ENCODE results near the gene DMRTC2. TPM values are rescaled to one million over a fixed set of nuclear protein-coding genes. Genes with fewer than 3 reads are reported as not detected.
A peak's percentile ranks its signal among the peaks of the same experiment; 100 is the strongest.
"Not testable (repeated sequence)": the region's sequence is repeated elsewhere in the genome, so short reads cannot be mapped to it uniquely, and the experiment has no call there.

DMRTC2 gene
- total RNA-seq, 2 experiments from 2014 or later: not detected

DNA sequence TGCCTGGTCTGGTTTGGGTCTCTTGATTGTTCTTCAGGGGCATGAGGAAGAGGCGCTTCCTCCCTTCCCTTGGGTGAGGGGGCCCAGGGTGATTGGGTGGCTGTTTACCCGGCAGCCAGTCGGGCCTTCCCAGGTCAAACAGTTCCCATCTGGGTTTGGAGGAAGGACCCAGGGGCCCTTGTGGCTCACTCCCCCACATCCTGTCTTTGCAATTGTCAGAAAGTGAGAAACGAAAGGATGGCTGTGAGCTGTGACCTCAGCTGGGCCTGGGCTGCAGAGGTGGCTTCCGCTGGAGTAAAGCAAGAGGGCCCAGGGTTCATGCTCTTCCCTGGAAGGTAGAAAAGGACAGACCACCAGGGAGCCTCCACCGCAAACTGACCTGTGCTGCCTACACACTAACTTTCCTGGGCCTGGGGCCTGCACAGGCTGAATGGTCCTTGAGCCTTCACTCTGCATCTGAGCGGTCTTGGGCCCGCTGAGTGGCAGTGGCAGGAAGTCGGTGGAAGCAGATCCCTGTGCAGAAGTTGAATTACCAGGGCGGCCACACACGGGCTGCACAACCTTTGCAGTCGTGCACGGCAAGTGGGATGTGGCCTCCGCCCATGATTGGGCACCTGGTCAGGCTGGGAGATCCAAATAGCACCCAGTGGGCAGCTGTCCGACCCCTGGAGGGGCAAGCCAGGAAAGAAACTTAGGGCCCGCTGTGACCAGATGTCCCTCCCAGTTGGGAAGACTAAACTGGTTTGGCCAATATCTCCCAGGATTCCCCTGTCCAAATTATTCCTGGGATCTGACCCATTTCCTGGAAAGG, 26.9 kb downstream of the DMRTC2 start:
- ChIA-PET POLR2A (interaction anchor here (0.8 to 9.3 kb wide), 8 partner anchors 9 to 88 kb away, joined by 3 to 241 read pairs (median 12); partner anchors contain the start of genes ARHGEF1, RABAC1 and RPS19), CTCF (interaction anchor here (1.2 to 9.1 kb wide), 11 partner anchors 8 to 87 kb away, joined by 3 to 176 read pairs (median 24); partner anchors contain the start of genes ARHGEF1, ERFL, RABAC1 and RPS19)
- H3K36me3 Mint-ChIP-seq (ENCODE audit: low read depth): peaks cover 58% of the 10 kb centered on the region
- H3K9me3 Mint-ChIP-seq (ENCODE audit: insufficient read depth): no peaks in the 10 kb centered on the region
- H3K27ac Mint-ChIP-seq: peak overlapping the region; percentile 94
- no peaks in the 10 kb centered on the region for H3K27me3 Mint-ChIP-seq (ENCODE audit: low read depth)
- ATAC-seq: peak; percentile 63
- peak overlapping the region; percentile 63 for H3K4me3 Mint-ChIP-seq
- H3K4me1 Mint-ChIP-seq (ENCODE audit: low read depth): peaks cover 91% of the 10 kb centered on the region
- peak; percentile 87 for DNase-seq

DNA sequence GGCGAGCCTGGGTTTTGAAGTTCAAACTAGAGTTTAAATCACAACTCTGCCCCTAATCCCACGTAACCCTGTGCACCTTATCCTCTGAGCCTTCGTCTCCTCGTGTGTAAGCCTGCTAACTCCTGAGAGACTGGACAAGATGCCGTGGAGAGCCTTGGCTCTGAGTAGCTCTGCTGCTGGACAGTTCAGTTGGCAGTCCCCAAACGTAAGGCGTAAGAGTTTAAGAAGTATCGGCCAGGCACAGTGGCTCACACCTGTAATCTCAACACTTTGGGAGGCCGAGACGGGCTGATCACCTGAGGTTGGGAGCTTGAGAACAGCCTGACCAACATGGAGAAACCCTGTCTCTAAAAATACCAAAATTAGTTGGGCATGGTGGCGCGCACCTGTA, 27.5 kb downstream of the DMRTC2 start:
- ATAC-seq: no peak
- peak overlapping the region; percentile 63 for H3K4me3 Mint-ChIP-seq
- H3K27me3 Mint-ChIP-seq (ENCODE audit: low read depth): no peaks in the 10 kb centered on the region
- H3K4me1 Mint-ChIP-seq (ENCODE audit: low read depth): peaks cover 92% of the 10 kb centered on the region
- no peak for DNase-seq
- H3K27ac Mint-ChIP-seq: peak overlapping the region; percentile 94
- peaks cover 56% of the 10 kb centered on the region for H3K36me3 Mint-ChIP-seq (ENCODE audit: low read depth)
- no peaks in the 10 kb centered on the region for H3K9me3 Mint-ChIP-seq (ENCODE audit: insufficient read depth)
- ChIA-PET CTCF (interaction anchor here (1.1 to 9.1 kb wide), 14 partner anchors 9 to 85 kb away, joined by 3 to 176 read pairs (median 12); partner anchors contain the start of genes ARHGEF1, ERFL, RABAC1 and RPS19), POLR2A (interaction anchor here (0.8 to 9.3 kb wide), 7 partner anchors 10 to 87 kb away, joined by 3 to 241 read pairs (median 8); partner anchors contain the start of genes ARHGEF1, RABAC1 and RPS19)

DNA sequence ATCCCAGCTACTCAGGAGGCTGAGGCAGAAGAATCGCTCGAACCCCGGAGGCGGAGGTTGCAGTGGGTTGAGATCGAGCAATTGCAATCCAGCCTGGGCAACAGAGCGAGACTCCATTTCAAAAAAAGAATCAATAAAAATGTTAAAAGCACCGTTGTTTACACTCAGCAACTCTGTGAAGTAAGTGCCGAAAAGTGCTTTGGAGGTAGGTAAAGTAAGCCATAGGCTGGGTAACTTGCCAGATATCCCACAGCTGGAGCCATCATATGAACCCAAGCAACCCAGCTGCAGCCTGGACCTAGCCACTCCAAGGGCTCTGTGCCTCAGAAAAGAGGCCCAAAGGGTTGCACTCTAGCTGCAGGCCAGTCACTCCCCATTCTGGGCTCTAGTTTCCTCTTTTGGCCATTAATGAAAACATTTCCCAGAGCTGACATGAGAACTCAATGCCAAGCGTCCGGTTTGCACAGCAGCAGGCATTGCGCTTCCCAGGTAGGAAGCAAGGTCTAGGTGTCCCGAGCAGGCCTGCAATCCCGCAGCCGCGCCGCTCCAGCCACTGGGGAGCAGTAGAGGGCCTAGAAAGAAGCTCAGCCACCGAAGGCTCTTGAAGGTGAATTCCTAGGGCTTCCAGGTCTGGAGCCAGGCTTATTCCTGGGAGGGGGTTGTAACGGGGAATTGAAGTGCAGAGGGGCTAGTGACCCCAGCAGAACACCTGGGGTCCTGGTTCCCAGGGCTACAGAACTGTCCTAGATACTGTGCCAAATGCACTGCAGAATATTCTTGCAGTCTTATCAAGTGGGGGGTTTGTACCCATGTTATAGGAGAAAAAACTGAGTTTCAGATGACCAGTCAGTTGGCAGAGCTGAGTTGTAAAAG, 28.2 kb downstream of the DMRTC2 start:
- H3K27me3 Mint-ChIP-seq (ENCODE audit: low read depth): no peaks in the 10 kb centered on the region
- peak overlapping the region; percentile 94 for H3K27ac Mint-ChIP-seq
- ATAC-seq: no peak
- peaks cover 52% of the 10 kb centered on the region for H3K36me3 Mint-ChIP-seq (ENCODE audit: low read depth)
- DNase-seq: peak; percentile 79
- H3K9me3 Mint-ChIP-seq (ENCODE audit: insufficient read depth): no peaks in the 10 kb centered on the region
- H3K4me1 Mint-ChIP-seq (ENCODE audit: low read depth): peaks cover 93% of the 10 kb centered on the region
- ChIA-PET POLR2A (interaction anchor here (0.7 to 9.3 kb wide), 13 partner anchors 8 to 86 kb away, joined by 3 to 241 read pairs (median 4); partner anchors contain the start of genes ARHGEF1, RABAC1 and RPS19), CTCF (interaction anchor here (0.5 to 9.1 kb wide), 20 partner anchors 9 to 85 kb away, joined by 3 to 176 read pairs (median 8); partner anchors contain the start of genes ARHGEF1, ERFL, RABAC1 and RPS19)
- no peak overlapping the region for H3K4me3 Mint-ChIP-seq

DNA sequence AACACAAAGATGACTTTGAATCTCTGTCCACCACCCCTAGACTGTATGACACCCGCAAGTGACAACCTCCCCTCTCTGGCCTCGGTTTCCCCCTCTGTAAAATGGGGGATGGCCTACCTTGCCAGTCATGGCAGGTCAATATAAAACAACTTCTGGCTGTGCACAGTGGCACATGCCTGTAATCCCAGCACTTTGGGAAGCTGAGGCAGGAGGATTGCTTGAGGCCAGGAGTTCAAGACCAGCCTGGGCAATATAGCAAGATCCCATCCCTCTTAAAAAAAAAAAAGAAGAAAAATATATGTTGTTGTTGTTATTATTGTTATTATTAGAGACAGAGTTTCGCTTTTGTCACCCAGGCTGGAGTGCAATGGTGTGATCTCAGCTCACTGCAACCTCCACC, 31.1 kb downstream of the DMRTC2 start:
- CTCF ChIA-PET: interaction anchor here (0.6 to 9.1 kb wide), 4 partner anchors 11 to 70 kb away, joined by 3 to 176 read pairs (median 38); partner anchors contain the start of genes ARHGEF1 and RPS19
- not testable (repeated sequence) for ATAC-seq; H3K9me3 Mint-ChIP-seq (ENCODE audit: insufficient read depth); DNase-seq; H3K27me3 Mint-ChIP-seq (ENCODE audit: low read depth)
- POLR2A ChIA-PET: interaction anchor here (1.0 to 9.3 kb wide), 4 partner anchors 11 to 69 kb away, joined by 5 to 241 read pairs (median 26); partner anchors contain the start of genes ARHGEF1 and RPS19
- Mint-ChIP-seq H3K4me1 (ENCODE audit: low read depth) (peaks cover 90% of the 10 kb centered on the region), H3K4me3 (peak overlapping the region; percentile 55), H3K36me3 (ENCODE audit: low read depth) (peaks cover 25% of the 10 kb centered on the region), H3K27ac (peak overlapping the region; percentile 95)

DNA sequence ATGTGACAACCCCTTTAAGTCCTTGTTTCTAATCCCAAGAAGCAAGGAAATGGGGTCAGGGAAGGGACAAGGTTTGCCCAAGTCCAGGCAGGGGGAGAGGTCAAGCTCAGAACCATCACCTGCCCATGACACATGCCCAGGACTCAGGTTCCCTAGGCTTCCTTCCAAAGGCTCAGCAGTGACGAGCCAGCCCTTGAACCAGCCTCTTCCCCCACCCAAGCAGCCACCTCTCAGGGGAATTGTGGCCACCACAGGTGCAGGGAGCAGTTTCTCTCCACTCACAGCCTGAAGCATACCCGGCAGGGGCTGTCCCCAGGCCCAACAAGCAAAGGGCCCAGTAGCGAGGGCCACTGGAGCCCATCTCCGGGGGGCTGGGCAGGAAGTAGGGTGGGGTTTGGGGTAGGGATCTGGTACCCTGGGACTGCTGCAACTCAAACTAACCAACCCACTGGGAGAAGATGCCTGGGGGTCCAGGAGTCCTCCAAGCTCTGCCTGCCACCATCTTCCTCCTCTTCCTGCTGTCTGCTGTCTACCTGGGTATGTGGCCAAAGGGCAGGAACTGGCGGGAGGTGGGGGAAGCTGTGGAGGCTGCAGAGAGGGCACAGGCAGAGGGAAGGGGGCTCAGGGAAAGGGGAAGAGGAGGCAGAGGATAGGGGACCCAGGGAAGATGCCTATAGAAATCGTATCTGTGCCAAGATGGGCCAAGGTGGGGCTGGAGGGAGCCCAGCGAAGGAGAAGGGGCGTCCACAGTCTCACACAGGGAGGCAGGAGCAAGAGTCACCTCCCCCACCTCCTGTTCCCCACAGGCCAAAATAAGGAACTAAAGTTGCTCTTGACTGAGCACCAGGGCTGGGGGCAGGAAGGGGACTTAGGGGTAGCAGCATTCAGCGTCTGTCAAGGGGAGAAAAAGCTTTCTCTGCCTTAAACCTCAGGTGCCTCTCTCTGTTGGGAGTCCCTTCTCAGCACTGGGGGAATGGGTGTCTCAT, 32.3 kb downstream of the DMRTC2 start, which contains the start of gene CD79A:
TSS of gene CD79A (plus strand) at position 433 of the 986 bp plus-strand sequence. CDS start at position 459, 26 bp downstream.
- DNase-seq (no peak), ATAC-seq (no peak)
- ChIA-PET POLR2A (interaction anchor here (2.4 to 9.3 kb wide), 3 partner anchors 10 to 17 kb away, joined by 12 to 241 read pairs (median 39); partner anchors contain the start of genes ARHGEF1 and RPS19), CTCF (interaction anchor here (1.2 to 9.1 kb wide), 3 partner anchors 10 to 74 kb away, joined by 3 to 176 read pairs (median 41); partner anchors contain the start of genes ARHGEF1 and RPS19)
- H3K27ac Mint-ChIP-seq: peak within 1 kb of the TSS; percentile 95
- peaks cover 86% of the 10 kb centered on the region for H3K4me1 Mint-ChIP-seq (ENCODE audit: low read depth)
- no peaks in the 10 kb centered on the region for H3K9me3 Mint-ChIP-seq (ENCODE audit: insufficient read depth)
- no peaks in the 10 kb centered on the region for H3K27me3 Mint-ChIP-seq (ENCODE audit: low read depth)
- peaks cover 14% of the 10 kb centered on the region for H3K36me3 Mint-ChIP-seq (ENCODE audit: low read depth)
- H3K4me3 Mint-ChIP-seq: peak within 1 kb of the TSS; percentile 67

DNA sequence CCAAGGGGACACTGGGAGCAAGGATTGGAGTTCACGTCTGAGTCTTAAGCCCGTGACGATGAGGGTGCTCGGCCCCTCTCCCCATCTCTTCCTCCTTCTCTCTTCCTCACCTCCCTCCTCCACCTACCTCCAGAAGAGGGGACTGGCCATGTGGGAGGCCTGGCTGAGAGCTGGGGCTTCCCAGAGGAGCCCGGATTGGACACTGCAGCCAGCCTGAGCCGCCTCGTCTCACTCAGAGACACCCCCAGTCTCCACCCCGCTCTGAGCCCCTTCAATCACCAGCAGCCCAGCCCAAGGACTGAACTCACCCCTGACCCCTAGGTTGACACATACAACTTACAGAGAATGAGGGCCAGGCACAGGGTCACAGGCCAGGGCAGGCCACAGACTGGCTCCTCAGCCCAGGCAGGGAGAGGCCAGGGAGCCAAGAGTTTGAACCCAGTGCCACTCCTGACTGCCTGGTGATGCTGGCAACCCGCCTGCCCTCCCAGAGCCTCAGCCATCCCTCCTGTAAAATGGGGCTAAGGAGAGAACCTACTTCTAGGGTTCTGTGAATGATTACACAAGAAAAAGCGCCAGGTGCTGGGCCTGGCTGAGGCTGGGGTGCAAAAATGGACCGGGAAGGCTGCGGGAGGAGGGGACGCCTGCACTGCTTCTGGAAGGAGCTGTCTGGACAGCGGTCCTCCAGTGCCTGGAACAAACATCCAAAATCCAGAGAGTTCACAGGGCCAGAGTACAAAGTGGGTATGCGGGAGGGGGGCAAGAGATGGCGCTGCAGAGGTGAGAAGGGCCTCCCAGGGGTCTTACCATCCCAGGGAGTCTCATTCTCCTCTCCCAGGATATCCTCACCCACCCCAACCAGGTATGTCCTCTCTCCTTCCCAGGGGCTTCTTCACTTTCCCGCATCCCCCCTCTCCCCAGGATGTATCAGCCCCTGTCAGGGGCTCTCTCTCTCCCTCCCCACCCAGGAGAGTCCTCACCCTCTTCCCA, 33.4 kb downstream of the DMRTC2 start:
- H3K27me3 Mint-ChIP-seq (ENCODE audit: low read depth): no peaks in the 10 kb centered on the region
- H3K36me3 Mint-ChIP-seq (ENCODE audit: low read depth): peaks cover 10% of the 10 kb centered on the region
- H3K27ac Mint-ChIP-seq: peak overlapping the region; percentile 95
- H3K4me3 Mint-ChIP-seq: peak overlapping the region; percentile 67
- H3K9me3 Mint-ChIP-seq (ENCODE audit: insufficient read depth): no peaks in the 10 kb centered on the region
- POLR2A ChIA-PET: interaction anchor here (2.4 to 9.3 kb wide), 3 partner anchors 9 to 18 kb away, joined by 12 to 241 read pairs (median 39); partner anchors contain the start of genes ARHGEF1 and RPS19
- ATAC-seq (no peak), DNase-seq (no peak)
- peaks cover 80% of the 10 kb centered on the region for H3K4me1 Mint-ChIP-seq (ENCODE audit: low read depth)
- CTCF ChIA-PET: interaction anchor here (1.2 to 9.1 kb wide), 3 partner anchors 9 to 72 kb away, joined by 3 to 176 read pairs (median 41); partner anchors contain the start of genes ARHGEF1 and RPS19

DNA sequence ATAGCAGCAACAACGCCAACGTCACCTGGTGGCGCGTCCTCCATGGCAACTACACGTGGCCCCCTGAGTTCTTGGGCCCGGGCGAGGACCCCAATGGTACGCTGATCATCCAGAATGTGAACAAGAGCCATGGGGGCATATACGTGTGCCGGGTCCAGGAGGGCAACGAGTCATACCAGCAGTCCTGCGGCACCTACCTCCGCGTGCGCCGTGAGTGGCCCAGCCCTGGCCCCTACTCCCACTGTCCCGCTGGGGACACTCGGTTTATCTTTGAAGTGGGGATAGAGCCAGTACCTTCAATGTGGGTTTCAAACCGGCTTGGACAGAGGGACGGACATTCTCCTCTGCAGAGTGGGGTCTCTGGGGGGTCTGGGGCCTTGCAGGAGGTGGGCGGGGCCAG, 34.2 kb downstream of the DMRTC2 start:
- ATAC-seq (no peak), DNase-seq (no peak)
- H3K27me3 Mint-ChIP-seq (ENCODE audit: low read depth): no peaks in the 10 kb centered on the region
- H3K4me1 Mint-ChIP-seq (ENCODE audit: low read depth): peaks cover 73% of the 10 kb centered on the region
- H3K4me3 Mint-ChIP-seq: no peak overlapping the region
- H3K9me3 Mint-ChIP-seq (ENCODE audit: insufficient read depth): no peaks in the 10 kb centered on the region
- H3K36me3 Mint-ChIP-seq (ENCODE audit: low read depth): peaks cover 13% of the 10 kb centered on the region
- ChIA-PET POLR2A (interaction anchor here (9.3 kb wide), 1 partner anchor 8 kb away, joined by 241 read pairs; the partner anchor contains the start of gene ARHGEF1), CTCF (interaction anchor here (6.7 to 9.1 kb wide), 2 partner anchors 8 to 19 kb away, joined by 41 to 176 read pairs; partner anchors contain the start of genes ARHGEF1 and RPS19)
- H3K27ac Mint-ChIP-seq: no peak overlapping the region

DNA sequence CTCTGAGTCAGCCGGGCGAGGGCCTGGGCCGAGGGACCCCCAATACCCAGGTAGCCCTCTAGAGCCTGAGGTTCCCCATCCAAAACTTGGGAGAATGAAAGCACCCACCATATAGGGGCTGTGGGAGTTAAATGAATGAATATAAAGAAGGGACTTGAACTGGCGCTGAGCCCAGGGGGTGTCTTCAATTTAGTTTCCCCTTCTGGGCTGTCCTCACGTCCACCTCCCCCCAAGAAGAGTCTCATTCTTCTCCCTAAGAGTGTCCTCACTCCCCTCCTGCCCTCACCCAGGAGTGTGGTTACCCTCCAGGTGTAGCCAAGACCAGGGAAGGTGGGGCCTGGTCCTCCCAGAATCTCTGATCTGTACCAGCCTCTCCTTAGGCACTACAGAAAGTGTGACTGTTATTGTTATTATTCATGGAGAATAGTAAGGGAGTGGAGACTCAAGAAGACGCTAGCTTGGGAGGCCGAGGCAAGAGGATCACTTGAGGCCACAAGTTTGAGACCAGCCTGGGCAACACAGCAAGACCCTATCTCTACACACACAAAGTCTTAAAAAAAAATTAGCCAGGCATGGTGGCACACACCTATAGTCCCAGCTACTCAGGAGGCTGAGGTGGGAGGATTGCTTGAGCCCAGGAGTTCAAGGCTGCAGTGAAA, 35.0 kb downstream of the DMRTC2 start:
- ATAC-seq (no peak), DNase-seq (no peak)
- H3K27ac Mint-ChIP-seq: peak overlapping the region; percentile 70
- H3K27me3 Mint-ChIP-seq (ENCODE audit: low read depth): no peaks in the 10 kb centered on the region
- ChIA-PET POLR2A (no interaction called here), CTCF (no interaction called here)
- H3K4me3 Mint-ChIP-seq: no peak overlapping the region
- H3K9me3 Mint-ChIP-seq (ENCODE audit: insufficient read depth): no peaks in the 10 kb centered on the region
- peaks cover 68% of the 10 kb centered on the region for H3K4me1 Mint-ChIP-seq (ENCODE audit: low read depth)
- peaks cover 18% of the 10 kb centered on the region for H3K36me3 Mint-ChIP-seq (ENCODE audit: low read depth)

DNA sequence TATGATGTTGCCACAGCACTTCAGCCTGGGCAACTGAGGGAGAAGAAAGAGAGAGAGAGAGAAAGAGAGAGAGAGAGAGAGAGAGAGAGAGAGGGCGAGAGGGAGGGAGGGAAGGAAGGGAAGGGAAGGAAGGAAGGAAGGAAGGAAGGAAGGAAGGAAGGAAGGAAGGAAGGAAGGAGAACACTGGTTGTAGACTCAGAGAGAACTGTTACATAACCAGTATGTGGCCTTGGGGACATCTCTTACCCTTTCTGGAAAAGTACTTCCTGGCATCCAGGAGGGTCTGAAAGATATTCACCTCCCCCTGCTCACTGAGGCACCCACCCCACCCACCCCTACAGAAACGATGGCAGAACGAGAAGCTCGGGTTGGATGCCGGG, 35.5 kb downstream of the DMRTC2 start:
- Mint-ChIP-seq H3K36me3 (ENCODE audit: low read depth) (peaks cover 23% of the 10 kb centered on the region), H3K9me3 (ENCODE audit: insufficient read depth) (no peaks in the 10 kb centered on the region), H3K27me3 (ENCODE audit: low read depth) (no peaks in the 10 kb centered on the region), H3K4me1 (ENCODE audit: low read depth) (peaks cover 68% of the 10 kb centered on the region), H3K27ac (peak overlapping the region; percentile 70), H3K4me3 (no peak overlapping the region)
- CTCF ChIA-PET: no interaction called here
- POLR2A ChIA-PET: no interaction called here
- DNase-seq: no peak
- ATAC-seq: no peak
